ENCODE results near the gene KRT77. TPM values are rescaled to one million over a fixed set of nuclear protein-coding genes. Genes with fewer than 3 reads are reported as not detected.

Gene KRT77
- total and polyA plus RNA-seq, 2 experiments from 2014 or later: not detected

- TF ChIP-seq POLR2AphosphoS5 (IDR thresholded peaks at IDR 0.05; ENCODE audit: low read depth): no peak
- no peak for TF ChIP-seq REST (IDR thresholded peaks at IDR 0.05; ENCODE audit: unreplicated experiment)
- TF ChIP-seq EZH2 (IDR thresholded peaks at IDR 0.05; ENCODE audit: low read depth, unreplicated experiment): peak; percentile 26
- Mint-ChIP-seq H3K27ac (no peak overlapping the region), H3K4me3 (peak overlapping the region; percentile 71), H3K36me3 (ENCODE audit: low read depth) (no peaks in the 10 kb centered on the region), H3K27me3 (ENCODE audit: insufficient read depth, low read depth, poor library complexity) (peaks cover 30% of the 10 kb centered on the region), H3K4me1 (peaks cover 8% of the 10 kb centered on the region), H3K9me3 (no peaks in the 10 kb centered on the region)
- peak overlapping the region; percentile 86 for H3K4me2 ChIP-seq
- DNase-seq (ENCODE audit: low spot score) (peak; percentile 65), ATAC-seq (peak; percentile 83)
- H3K4me3 ChIP-seq: peak overlapping the region; percentile 52
- no peaks in the 10 kb centered on the region for H4K20me1 ChIP-seq (replicated peaks; ENCODE audit: insufficient read depth)
- H3K4me1 ChIP-seq (ENCODE audit: insufficient read depth): peaks cover 9% of the 10 kb centered on the region
- no peaks in the 10 kb centered on the region for H3K79me2 ChIP-seq (replicated peaks; ENCODE audit: insufficient read depth)
- peaks cover 28% of the 10 kb centered on the region for H3K27me3 ChIP-seq (ENCODE audit: insufficient read depth)
- H3F3A ChIP-seq (replicated peaks; ENCODE audit: low read depth): no peaks in the 10 kb centered on the region
- no peaks in the 10 kb centered on the region for H3K36me3 ChIP-seq (ENCODE audit: insufficient read depth)
- peak overlapping the region; percentile 100 for H2AFZ ChIP-seq
- H3K27ac ChIP-seq (ENCODE audit: low read depth): no peak overlapping the region
- H3K9me2 ChIP-seq (ENCODE audit: insufficient read depth): no peaks in the 10 kb centered on the region
Observed at GRCh38 chr12:52691076-52691840, 12.1 kb downstream of the KRT77 start.

- Histone ChIP-seq H3K4me2 (peak overlapping the region; percentile 86), H3K27me3 (ENCODE audit: insufficient read depth) (peaks cover 28% of the 10 kb centered on the region), H3F3A (replicated peaks; ENCODE audit: low read depth) (no peaks in the 10 kb centered on the region), H4K20me1 (replicated peaks; ENCODE audit: insufficient read depth) (no peaks in the 10 kb centered on the region), H3K4me1 (ENCODE audit: insufficient read depth) (peaks cover 9% of the 10 kb centered on the region), H3K27ac (ENCODE audit: low read depth) (no peak overlapping the region), H2AFZ (peak overlapping the region; percentile 100), H3K9me2 (ENCODE audit: insufficient read depth) (no peaks in the 10 kb centered on the region), H3K79me2 (replicated peaks; ENCODE audit: insufficient read depth) (no peaks in the 10 kb centered on the region), H3K36me3 (ENCODE audit: insufficient read depth) (no peaks in the 10 kb centered on the region), H3K4me3 (peak overlapping the region; percentile 52)
- peaks cover 8% of the 10 kb centered on the region for H3K4me1 Mint-ChIP-seq
- DNase-seq (ENCODE audit: low spot score): peak; percentile 40
- peak overlapping the region; percentile 71 for H3K4me3 Mint-ChIP-seq
- H3K27me3 Mint-ChIP-seq (ENCODE audit: insufficient read depth, low read depth, poor library complexity): peaks cover 30% of the 10 kb centered on the region
- no peak overlapping the region for H3K27ac Mint-ChIP-seq
- H3K9me3 Mint-ChIP-seq: no peaks in the 10 kb centered on the region
- peak; percentile 57 for ATAC-seq
- no peaks in the 10 kb centered on the region for H3K36me3 Mint-ChIP-seq (ENCODE audit: low read depth)
- TF ChIP-seq STAT1 (IDR thresholded peaks at IDR 0.05; ENCODE audit: unreplicated experiment): no peak
- TF ChIP-seq REST (IDR thresholded peaks at IDR 0.05; ENCODE audit: unreplicated experiment): no peak
- TF ChIP-seq EZH2phosphoT487 (IDR thresholded peaks at IDR 0.05; ENCODE audit: unreplicated experiment): no peak
- no peak for TF ChIP-seq ZNF331 (CRISPR knock-in tag; IDR thresholded peaks at IDR 0.05; ENCODE audit: low read depth)
- no peak for TF ChIP-seq CTCF (conservative IDR thresholded peaks at IDR 0.05; ENCODE audit: low read depth in 2 of 2)
Observed at GRCh38 chr12:52690351-52691075, 12.8 kb downstream of the KRT77 start.

Data from GM23338 (cell line).